Activated CD4-positive, CD25-positive, alpha-beta regulatory T cell treated with anti-CD3 and anti-CD28 coated beads, Interleukin-2, amount 50 U/mL, for 16 hours (primary cell): ENCODE results near the gene HMG20B.
"Not testable (repeated sequence)": the region's sequence is repeated elsewhere in the genome, so short reads cannot be mapped to it uniquely, and the experiment has no call there.

Source experiments
- DNase-seq: peaks from one replicate; pipeline ENCODE4 v3.0.0-alpha.2; 2020; ENCODE audit warnings: low read depth, low spot score

The HMG20B gene

DNA sequence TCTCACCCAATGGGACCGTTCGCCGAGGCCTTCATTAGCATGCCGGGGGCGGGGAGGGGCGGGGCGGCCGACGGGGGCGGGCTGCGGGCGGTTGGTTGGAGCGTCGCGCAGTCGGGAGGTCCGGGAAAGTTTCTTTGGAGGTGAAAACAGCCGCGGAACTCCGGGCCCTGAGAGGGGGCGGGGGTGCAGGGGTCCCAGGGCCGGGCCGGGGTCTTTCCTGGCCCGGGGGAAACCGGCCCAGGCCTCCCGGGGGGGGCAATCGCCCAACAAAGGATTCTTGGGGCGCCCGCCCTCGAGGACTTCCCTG, at the start of gene HMG20B:
Gene HMG20B, plus strand, starts transcription at position 90 of the 307 bp plus-strand sequence. CDS start 366 bp downstream, outside the sequence.
- no peak for DNase-seq

DNA sequence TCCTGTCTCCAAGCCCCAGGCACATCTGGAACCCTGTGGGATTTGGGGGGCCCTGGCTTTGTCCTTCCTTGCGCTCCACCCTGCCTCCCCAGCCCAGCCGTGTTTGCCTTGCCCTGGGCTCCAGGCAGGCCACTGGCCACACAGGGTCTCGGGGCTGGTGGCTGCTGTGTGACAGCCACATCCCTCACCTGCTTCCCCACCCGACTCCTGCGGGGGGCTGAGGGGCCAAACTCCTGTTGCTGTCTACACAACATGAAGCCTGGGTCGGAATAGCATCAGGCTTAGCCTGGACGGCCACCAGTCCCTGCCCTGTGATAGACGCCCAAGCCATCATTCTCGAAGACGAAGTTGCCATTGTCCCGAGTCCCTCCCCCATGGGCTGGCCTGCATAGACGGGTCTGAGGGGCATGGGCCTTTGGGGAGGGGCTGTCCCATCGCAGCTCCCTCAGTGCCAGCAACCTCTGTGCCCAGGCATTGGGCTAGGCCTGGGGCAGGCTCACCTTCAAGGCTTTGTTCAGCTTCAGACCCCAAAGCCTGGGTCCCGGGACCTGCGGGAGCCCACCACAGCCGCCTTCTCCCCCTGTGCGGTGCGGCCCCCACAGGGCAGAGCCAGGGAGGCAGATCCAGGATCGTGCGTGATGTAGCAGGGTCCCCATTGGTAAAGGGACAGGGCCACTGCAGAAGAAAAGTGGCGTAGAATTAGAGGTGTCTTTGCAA, 49.2 kb upstream of the HMG20B start:
- DNase-seq = no peak

DNA sequence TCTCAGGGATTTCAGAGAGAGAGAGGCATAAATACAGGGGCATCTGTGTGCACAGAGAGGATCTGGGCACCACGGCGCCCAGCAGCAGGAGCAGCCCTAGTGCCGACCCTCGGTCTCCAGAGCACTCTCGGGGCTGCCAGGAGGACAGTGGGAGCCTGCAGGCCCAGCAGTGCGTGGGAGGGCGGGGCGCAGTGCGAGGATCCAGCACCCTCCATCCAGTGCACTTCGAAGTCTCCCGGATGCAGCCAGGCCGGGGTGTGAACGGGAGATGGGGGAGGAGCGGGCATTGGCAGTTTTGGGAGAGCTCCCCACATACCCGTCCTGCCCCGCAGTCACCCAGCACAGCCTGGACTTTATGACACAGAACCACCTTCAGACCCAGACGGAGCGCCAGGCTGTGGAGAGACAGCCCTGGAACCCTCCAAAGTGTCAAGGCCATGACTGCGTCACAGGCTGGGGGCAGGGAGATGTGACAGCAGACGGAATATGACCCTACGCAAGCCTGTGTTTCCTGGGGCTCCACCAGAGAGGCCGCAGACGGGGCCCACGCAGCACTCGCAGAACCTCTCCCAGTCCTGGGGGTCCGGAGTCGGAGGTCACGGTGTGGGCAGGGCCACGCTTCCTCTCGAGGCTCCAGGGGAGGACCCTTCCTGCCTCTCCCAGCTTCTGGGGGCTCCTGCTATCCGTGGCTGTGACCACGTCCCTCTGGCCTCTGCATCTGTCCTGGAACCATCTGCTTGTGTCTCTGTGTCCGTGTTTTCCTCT, 48.5 kb upstream of the HMG20B start:
- DNase-seq = no peak

DNA sequence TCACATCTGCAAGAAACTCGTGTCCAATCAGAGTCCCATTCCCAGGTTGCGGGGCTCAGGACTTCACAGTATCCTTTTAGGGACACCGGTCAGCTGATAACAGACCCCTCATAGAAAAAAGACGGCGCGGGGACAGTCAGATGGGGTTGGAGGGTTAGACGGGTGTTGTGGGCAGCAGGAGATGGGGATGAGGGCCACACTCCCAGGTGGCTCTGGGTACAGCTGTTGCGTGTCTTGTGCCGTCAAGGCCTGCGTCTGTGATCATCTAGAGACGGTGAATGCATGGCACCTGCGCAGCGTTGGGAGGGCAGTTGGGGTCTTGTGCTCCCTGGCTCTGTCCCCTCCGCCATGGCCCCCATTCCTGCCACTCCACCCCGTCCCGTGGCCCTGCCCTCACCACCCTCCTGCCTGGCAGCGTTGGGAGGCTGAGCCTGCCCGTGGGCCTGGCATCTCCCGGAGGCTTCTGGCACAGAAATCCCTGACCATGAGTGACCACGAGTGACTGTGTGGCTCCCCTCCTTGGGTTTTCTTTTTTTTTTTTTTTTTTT, 47.8 kb upstream of the HMG20B start:
- DNase-seq = no peak

DNA sequence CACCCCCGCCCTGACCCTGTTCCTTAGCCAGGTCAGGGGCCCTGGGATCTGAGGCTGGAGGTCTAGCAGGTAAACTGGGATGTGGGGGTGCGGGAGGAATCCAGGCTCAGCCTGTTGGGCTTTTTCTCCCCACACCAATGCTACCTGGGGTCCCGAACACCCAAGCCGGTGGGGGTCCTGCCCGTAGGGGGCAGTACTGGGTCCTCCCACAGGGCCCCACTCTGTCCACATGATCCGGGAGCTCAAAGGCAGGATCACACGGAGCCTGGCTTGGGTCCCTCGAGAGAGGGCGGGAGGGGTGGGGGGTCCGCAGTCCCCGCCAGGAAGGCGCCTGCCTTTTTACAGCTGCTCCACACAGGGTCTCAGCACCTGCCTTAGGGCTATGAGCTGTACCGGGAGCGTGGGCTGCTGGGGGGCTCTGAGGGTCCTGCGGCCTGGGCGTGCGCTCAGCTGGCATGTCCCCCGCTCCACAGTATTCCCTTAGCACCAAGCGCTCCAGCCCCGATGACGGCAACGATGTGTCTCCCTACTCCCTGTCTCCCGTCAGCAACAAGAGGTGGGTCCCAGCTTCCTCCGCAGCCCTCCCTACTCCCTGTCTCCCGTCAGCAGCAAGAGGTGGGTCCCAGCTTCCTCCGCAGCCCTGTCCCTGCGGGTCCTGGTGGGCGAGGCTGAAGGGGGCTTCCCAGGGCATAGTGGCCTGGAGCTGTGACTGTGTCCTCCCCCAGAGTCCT, 46.1 kb upstream of the HMG20B start:
- no peak for DNase-seq

DNA sequence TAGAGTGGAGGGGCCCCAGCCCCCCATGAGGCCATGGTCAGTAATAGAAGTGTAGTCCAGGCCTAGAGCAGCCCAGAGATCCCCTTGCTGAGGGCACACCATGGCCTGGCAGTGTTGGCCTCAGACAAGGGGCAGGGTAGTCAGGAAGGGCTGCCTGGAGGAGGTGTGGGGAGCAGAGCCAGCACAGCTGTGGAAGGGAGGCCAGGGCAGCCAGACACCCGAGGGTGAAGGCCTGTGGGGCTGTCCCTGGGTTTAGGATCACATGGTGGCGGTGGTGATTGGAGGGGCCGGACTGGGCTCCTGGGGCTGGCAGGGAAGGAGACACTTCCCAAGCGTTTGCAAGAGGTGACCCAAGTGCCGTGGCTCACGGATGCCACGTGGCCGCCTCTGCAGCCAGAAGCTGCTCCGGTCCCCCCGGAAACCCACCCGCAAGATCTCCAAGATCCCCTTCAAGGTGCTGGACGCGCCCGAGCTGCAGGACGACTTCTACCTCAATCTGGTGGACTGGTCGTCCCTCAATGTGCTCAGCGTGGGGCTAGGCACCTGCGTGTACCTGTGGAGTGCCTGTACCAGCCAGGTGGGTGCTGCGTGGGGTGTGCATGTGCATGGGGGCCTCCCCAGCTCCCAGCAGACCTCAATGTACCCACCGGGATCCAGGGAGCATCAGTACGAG, 45.4 kb upstream of the HMG20B start:
- no peak for DNase-seq

DNA sequence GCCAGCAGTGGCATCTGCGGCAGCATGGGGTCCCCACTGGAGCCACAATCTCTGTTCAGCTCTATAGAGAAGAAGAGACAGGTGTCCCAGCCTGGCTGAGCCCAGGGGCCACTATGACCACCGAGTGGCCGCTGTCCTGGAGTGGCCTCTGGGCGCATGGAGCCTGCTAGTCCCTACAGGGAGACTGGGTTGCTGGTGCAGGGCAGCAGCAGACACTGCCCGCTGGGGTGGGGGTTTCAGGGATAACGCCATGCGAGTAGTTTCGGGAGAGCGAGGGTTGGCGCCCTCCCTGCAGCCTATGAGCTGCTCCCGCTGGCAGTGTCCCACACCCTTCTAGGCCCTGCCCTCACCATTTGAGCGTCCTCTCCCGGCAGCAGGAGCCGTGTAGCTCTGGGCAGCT, 44.7 kb upstream of the HMG20B start:
- DNase-seq = no peak

DNA sequence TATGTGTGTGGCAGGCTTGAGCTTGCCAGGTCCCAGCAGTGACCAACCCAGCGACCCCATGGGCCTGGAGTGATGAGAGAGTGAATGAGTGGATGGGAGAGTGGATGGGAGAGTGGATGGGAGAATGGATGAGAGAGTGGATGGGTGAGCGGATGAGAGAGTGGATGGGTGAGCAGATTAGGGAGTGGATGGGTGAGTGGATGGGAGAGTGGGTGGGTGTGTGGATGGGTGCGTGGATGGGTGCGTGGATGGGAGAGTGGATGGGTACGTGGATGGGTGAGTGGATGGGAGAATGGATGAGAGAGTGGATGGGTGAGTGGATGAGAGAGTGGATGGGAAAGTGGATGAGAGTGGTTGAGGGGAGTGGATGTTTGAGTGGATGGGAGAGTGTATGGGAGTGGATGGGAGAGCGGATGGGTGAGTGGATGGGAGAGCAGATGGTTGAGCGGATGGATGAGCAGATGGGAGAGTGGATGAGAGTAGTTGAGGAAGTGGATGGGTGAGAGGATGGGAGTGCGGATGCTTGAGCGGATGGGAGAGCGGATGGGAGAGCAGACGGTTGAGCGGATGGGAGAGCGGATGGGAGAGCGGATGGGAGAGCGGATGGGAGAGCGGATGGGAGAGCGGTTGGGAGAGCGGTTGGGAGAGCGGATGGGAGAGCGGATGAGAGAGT, 44.1 kb upstream of the HMG20B start:
- no peak for DNase-seq

DNA sequence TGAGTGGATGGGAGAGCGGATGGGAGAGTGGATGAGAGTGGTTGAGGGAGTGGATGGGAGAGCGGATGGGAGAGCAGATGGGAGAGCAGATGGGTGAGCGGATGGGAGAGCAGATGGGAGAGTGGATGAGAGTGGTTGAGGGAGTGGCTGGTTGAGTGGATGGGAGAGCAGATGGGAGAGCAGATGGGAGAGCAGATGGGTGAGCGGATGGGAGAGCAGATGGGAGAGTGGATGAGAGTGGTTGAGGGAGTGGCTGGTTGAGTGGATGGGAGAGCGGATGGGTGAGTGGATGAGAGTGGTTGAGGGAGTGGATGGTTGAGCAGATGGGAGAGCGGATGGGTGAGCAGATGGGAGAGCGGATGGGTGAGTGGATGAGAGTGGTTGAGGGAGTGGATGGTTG, 43.4 kb upstream of the HMG20B start:
- not testable (repeated sequence) for DNase-seq

DNA sequence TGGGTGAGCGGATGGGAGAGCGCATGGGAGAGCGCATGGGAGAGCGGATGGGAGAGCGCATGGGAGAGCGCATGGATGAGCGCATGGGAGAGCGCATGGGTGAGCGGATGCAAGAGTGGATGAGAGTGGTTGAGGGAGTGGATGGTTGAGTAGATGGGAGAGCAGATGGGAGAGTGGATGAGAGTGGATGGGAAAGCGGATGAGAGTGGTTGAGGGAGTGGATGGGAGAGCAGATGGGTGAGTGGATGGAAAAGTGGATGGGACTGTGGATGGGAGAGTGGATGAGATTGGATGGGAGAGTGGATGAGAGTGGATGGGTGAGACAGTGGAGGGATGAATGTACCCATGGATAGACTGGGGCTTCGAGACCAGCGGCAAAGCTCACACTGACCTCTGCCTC, 42.4 kb upstream of the HMG20B start:
- no peak for DNase-seq

DNA sequence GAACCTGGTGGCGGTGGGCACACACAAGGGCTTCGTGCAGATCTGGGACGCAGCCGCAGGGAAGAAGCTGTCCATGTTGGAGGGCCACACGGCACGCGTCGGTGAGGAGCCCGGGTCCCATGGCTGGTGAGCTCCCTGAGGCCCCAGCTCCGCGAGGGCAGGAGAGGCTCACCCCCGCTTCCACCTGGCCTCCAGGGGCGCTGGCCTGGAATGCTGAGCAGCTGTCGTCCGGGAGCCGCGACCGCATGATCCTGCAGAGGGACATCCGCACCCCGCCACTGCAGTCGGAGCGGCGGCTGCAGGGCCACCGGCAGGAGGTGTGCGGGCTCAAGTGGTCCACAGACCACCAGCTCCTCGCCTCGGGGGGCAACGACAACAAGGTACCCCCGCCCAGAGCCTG, 41.0 kb upstream of the HMG20B start:
- DNase-seq = no peak

DNA sequence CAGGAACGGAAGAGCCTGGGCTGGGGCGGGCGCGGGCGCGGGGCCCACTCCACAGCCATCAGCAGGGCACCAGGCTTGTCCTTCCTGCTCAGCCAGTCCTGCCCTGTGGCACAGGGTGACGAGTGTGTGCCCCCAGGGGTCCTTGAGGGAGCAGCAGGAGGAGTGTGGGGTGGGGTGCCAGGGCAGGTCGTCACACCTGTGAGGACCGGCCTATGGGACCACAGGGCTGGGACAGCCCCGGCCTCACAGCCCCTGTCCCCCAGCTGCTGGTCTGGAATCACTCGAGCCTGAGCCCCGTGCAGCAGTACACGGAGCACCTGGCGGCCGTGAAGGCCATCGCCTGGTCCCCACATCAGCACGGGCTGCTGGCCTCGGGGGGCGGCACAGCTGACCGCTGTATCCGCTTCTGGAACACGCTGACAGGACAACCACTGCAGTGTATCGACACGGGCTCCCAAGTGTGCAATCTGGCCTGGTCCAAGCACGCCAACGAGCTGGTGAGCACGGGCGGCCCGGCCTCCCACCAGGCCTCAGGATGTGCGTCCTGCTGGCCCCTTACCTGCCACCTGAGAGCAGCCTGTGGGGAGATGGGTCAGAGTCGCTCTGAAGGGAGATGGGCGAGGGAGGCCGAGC, 40.5 kb upstream of the HMG20B start:
- no peak for DNase-seq

DNA sequence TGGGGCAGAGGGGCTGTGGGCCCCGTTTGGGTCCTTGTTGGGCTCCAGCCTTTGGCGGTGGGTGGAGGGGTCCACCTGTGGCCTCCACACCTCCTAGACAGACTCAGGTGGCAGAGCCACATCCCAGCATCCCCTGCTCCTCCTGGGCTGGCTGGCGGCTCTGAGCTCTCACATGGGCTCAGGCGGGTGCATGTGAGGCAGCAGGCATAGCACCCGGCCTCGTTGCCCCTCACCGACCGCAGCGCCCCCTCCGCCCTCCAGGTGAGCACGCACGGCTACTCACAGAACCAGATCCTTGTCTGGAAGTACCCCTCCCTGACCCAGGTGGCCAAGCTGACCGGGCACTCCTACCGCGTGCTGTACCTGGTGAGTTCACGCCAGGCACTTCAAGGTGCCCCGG, 39.7 kb upstream of the HMG20B start:
- no peak for DNase-seq

DNA sequence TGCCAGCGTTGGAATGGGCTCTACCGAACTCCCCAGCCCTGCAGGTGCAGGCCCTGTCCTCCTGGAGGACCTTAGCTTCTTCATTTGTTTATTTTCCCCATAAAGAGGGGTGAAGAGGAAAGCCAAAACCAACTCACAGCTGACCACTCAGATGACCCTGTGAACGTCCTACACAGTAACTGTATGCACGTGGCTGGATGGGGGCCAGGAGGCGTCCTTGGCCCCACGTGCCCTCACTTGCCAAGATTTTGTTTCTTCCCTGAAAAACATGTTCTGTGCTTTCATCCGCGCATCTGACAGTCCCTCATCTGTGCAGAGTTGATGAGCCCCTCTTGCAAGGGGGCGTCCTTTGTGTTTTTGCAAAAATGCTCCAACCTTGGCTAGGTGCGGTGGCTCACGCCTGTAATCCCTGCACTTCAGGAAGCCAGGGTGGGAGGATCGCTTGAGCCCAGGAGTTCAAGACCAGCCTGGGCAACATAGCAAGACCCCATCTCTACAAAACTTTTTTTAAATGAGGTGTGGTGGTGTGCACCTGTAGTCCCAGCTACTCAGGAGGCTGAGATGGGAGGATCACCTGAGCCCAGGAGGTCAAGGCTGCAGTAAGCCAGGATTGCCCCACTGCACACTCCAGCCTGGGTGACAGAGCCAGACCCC, 39.1 kb upstream of the HMG20B start:
- no peak for DNase-seq

DNA sequence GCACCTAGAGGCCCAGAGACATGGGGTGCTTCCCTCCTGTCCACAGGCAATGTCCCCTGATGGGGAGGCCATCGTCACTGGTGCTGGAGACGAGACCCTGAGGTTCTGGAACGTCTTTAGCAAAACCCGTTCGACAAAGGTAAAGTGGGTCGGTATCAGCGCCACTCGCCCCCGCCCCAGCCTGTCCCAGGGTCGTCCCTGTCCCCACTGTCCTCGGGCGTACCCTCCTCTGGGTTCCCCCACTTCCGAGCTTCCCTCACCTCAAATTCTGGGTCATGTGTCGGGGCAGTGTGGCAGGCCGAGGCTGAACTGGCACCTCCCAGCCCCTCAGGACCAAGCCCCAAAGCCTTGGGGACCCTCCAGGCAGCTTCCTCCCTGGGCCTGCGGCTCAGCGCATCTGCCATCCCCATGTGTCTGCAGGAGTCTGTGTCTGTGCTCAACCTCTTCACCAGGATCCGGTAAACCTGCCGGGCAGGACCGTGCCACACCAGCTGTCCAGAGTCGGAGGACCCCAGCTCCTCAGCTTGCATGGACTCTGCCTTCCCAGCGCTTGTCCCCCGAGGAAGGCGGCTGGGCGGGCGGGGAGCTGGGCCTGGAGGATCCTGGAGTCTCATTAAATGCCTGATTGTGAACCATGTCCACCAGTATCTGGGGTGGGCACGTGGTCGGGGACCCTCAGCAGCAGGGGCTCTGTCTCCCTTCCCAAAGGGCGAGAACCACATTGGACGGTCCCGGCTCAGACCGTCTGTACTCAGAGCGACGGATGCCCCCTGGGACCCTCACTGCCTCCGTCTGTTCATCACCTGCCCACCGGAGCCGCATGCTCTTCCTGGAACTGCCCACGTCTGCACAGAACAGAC, 38.1 kb upstream of the HMG20B start:
- no peak for DNase-seq

DNA sequence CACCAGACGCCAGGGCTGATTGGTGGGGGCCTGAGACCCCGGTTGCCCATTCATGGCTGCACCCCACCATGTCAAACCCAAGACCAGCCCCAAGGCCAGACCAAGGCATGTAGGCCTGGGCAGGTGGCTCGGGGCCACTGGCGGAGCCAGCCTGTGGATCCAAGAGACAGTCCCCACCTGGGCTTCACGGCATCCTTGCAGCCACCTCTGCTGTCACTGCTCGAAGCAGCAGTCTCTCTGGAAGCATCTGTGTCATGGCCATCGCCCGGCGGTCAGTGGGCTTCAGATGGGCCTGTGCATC, 37.6 kb upstream of the HMG20B start:
- DNase-seq = no peak

DNA sequence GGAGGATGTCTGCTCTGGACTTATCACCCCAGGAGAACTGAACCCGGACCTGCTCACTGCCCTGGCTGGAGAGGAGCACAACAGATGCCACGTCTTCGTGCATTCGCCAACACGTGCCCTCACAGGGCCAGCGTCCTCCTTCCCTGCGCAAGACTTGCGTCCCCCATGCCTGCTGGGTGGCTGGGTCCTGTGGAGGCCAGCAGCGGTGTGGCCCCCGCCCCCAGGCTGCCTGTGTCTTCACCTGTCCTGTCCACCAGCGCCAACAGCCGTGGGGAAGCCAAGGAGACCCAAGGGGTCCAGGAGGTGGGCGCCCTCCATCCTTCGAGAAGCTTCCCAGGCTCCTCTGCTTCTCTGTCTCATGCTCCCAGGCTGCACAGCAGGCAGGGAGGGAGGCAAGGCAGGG, 37.2 kb upstream of the HMG20B start:
- DNase-seq = no peak

DNA sequence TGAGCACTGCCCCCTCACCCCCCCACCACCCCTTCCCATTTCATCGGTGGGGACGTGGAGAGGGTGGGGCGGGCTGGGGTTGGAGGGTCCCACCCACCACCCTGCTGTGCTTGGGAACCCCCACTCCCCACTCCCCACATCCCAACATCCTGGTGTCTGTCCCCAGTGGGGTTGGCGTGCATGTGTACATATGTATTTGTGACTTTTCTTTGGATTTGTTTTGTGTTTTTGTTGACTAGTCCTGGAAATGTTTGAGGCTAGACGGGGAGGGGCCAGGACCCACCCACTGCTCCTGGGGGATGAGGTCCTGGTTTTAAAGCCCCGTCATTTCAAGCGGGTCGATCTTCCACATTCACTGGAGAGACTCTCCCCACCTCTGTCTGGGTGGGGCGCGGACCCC, 36.8 kb upstream of the HMG20B start:
- no peak for DNase-seq

DNA sequence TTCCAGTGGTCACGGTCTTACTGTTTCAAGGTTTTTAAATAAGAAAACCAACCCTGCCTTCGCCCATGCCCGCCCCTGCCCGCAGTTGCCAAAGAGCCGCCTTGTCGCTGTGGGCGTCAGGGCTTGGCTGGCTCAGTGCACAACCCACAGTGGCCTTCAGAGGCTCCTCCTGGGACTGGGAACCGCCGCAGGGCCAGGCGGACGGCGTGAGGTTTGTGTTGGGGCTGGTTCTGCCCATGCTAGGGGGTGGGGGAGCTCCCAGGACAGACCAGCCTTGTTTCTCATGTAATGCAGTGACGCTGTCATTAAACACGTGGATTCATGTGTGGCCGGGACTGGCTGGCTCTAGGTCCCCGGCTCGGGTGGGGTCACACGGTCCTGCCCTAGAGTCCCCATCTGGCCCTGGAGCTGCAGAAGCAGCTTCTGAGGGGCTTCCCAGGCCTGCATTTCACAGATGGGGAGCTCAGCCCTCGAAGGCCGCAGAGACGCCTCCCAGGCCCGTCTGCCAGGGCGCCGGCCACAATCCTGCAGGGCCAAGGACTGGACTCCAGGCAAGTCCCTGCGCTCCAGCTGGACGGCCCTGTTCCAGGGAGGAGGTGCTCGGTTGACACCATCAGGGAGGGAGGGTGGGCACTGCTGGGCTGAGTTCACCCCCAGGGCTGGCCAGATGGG, 36.2 kb upstream of the HMG20B start:
- DNase-seq = no peak
